Measurements from ENCODE around the gene GPR162. TPM values are rescaled to one million over a fixed set of nuclear protein-coding genes. Genes with fewer than 3 reads are reported as not detected.
A peak's percentile ranks its signal among the peaks of the same experiment; 100 is the strongest.

Gene GPR162
- total RNA-seq, 6 experiments from 2014 or later, result 0.37 to 3.1 (median 2.1) TPM

- DNase-seq, result peak; percentile 99
- whole genome bisulfite sequencing (ENCODE audit: insufficient coverage, low coverage, low lambda C conversion rate, missing lambda C conversion rate), result 0% methylated on average over 16 of the region's 65 CpGs
- Histone ChIP-seq H3K4me1 (peaks cover 0 to 14% (median 5%) of the 10 kb centered on the region in 4 donors), H3K9me3 (no peaks in the 10 kb centered on the region), H3K36me3 (peaks cover 0 to 17% (median 2%) of the 10 kb centered on the region in 4 donors), H3K27ac (peak within 1 kb of the TSS; percentile 90 to 94 (median 91)), H3K4me3 (peak within 1 kb of the TSS; percentile 59 to 78 (median 74)), H3K27me3 (no peaks in the 10 kb centered on the region)
- TF ChIP-seq POLR2A (IDR thresholded peaks at IDR 0.05) (no peak), CTCF (IDR thresholded peaks at IDR 0.05) (no peak)
- intact Hi-C loops (cut with DNase I), result no loop called here
- ATAC-seq, result peak; percentile 85 to 92 (median 88)
Measured at GRCh38 chr12:6851921-6852650, 30.5 kb downstream of the GPR162 start, which contains the start of gene USP5. Gene USP5, plus strand, starts transcription at chr12:6852150. Its CDS starts 30 bp downstream, at chr12:6852180.

GRCh38 chr12:6852651-6853354 lies 31.2 kb downstream of the GPR162 start:
- Histone ChIP-seq H3K27ac (no peak overlapping the region), H3K27me3 (no peaks in the 10 kb centered on the region), H3K9me3 (no peaks in the 10 kb centered on the region), H3K4me3 (peak overlapping the region; percentile 41 to 78 (median 74)), H3K4me1 (peaks cover 0 to 14% (median 5%) of the 10 kb centered on the region in 4 donors), H3K36me3 (peaks cover 0 to 24% (median 7%) of the 10 kb centered on the region in 4 donors)
- no peak for TF ChIP-seq POLR2A (IDR thresholded peaks at IDR 0.05)
- TF ChIP-seq CTCF (IDR thresholded peaks at IDR 0.05), result no peak
- ATAC-seq, result no peak
- 1% methylated on average over 9 of the region's 18 CpGs for WGBS (ENCODE audit: insufficient coverage, low coverage, low lambda C conversion rate, missing lambda C conversion rate)
- no peak for DNase-seq
- intact Hi-C loops (cut with DNase I), result no loop called here

- DNase-seq, result no peak
- intact Hi-C loops (cut with DNase I), result no loop called here
- Histone ChIP-seq H3K9me3 (no peaks in the 10 kb centered on the region), H3K4me1 (peaks cover 0 to 14% (median 5%) of the 10 kb centered on the region in 4 donors), H3K4me3 (peak overlapping the region in 1 of 3 donors; percentile 74), H3K27me3 (no peaks in the 10 kb centered on the region), H3K36me3 (peaks cover 0 to 32% (median 11%) of the 10 kb centered on the region in 4 donors), H3K27ac (no peak overlapping the region)
- 17% methylated on average over 1 of the region's 1 CpG for WGBS (ENCODE audit: insufficient coverage, low coverage, low lambda C conversion rate, missing lambda C conversion rate)
- ATAC-seq, result no peak
- no peak for TF ChIP-seq POLR2A (IDR thresholded peaks at IDR 0.05)
- TF ChIP-seq CTCF (IDR thresholded peaks at IDR 0.05), result no peak
Measured at GRCh38 chr12:6853626-6854025, 32.0 kb downstream of the GPR162 start.

GRCh38 chr12:6854036-6854435 lies 32.4 kb downstream of the GPR162 start:
- Histone ChIP-seq H3K4me1 (peaks cover 0 to 14% (median 5%) of the 10 kb centered on the region in 4 donors), H3K27me3 (no peaks in the 10 kb centered on the region), H3K36me3 (peaks cover 0 to 35% (median 15%) of the 10 kb centered on the region in 4 donors), H3K4me3 (no peak overlapping the region), H3K27ac (no peak overlapping the region), H3K9me3 (no peaks in the 10 kb centered on the region)
- TF ChIP-seq POLR2A (IDR thresholded peaks at IDR 0.05), result no peak
- no peak for TF ChIP-seq CTCF (IDR thresholded peaks at IDR 0.05)
- intact Hi-C loops (cut with DNase I), result no loop called here
- no peak for ATAC-seq
- 49% methylated on average over 5 of the region's 6 CpGs for WGBS (ENCODE audit: insufficient coverage, low coverage, low lambda C conversion rate, missing lambda C conversion rate)
- no peak for DNase-seq

Data from right lobe of liver (tissue), 6 donors.